HK-2 (cell line): ENCODE data around the gene ZNF609.
"Not testable (repeated sequence)": the region's sequence is repeated elsewhere in the genome, so short reads cannot be mapped to it uniquely, and the experiment has no call there.

ENCODE experiments used
- DNase-seq: peaks from one replicate; pipeline ENCODE4 v3.0.0-alpha.2; 2018; ENCODE audit not compliant: unreplicated experiment

The ZNF609 gene

DNA sequence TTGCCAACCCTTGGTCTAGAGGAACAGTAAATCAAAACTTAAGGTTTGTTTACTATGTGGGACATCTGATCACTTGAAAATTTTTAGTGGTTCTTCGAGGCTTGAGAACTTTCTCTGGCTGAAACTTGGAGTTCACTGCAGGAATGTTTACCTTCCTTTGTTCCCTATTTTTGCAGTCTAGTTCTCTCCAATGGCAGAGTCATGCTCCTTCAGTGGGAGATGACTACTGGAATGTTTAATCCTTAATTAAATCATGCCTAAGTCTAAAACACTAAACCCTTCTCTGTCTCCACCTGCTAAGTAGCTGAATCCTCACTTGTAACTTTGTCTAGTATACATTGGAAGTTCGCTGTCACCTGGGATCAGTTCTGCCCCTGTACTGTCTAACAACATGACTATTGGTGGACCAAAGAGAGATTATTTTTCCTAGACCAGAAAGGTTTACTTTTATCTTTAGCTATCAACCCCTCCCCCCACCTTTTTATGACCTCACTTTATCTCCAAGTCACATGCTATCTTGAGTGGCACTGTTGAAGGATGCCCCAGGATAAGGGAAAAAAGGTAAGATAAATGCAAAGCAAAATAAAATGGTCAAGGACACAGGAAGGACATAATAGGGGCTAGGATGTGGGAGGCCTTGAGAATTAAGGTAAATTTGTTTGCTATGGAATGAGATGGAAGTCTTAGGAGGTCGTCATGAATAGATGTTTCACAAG, 1.2 kb upstream of the ZNF609 start:
- DNase-seq = no peak

DNA sequence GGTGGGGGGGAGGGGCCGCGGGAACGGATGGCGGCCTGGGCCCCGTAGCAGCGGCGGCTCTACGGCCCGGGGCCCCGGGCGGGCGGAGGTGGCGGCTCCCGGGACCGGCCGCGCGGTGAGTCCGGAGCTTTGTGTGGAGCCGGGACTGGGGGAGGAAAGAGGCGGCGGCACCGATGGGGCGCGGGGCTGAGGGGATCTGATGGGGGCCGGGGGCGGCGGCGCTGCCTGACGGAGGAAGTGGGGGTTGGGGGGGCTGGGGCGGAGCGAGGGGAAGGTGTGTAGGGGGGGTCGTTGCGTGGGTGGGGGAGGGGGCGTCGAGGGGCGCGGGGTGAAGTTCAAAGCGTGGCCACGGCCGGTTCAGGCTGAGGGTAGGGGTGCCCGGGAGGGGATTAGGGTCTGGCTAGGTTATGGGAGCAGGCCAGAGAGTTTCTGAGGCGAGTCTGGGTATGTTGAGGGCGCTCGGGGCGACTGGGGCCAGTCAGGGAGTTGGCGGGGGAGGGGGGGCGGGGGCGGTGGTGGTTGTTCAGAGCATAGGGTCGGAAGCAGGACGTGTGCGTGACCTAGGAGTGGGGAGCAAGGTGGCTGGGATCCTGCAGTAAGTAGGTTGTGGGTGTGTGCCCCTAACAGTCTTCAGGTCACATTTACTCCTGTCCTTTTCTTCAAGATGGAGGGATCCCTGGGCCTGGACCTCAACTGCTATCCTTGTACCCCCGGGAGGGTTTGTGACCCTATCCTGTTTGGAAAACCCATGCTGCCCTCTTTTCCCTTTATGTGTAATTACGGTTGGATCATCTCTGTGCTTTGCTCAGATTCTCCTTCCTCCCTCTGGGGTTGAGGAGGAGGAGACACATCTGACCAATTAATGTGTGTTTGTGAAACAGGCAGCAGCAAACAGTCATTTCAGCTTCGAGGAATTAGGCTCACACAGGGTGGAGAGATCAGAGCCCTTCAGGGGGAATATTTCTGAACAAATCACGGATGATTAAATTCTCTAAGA, 644 bp downstream of the ZNF609 start:
- DNase-seq = peak; percentile 27

DNA sequence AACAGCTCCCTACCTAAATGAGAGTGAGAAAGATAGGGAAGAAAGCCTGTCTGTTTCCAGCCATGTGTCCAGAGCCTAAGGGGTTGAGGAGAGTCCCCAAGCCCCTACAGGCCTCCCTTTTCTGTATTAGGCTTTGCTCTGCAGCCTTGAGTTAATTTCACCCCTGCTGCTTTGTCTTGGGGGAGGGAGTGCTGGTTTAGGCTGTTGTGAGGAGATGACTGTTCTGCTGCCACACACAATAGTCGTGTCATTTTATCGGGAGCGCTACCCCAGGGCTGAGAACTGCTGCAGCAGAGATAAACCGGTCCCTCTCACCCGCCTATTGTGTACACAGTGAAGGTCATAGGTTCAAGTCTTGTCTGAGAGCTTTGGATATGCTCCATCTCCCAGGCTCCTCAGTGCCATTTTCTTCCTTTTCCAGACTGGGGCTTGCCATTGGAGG, 1.4 kb downstream of the ZNF609 start:
- DNase-seq = no peak

DNA sequence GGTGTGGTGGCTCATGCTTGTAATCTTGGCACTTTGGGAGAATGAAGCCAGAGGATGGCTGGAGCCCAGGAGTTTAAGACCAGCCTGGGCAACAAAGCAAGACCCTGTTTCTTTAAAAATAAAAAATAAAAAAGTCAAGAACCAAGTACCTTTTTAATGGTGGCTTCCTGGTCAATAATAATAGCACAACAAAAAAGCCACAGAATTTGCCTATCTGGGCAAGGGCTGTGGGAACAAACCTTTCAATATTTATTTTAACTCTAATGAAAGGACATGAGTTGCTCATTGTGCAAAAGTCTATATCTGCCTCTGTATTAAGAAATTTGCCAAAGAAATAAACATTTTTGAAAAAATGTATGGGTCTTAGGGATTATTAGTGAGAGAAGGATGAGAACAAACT, 2.1 kb downstream of the ZNF609 start:
- DNase-seq = no peak

- no peak for DNase-seq
Observed at GRCh38 chr15:64464276-64465005, 4.1 kb downstream of the ZNF609 start.

- DNase-seq = no peak
Observed at GRCh38 chr15:64466408-64467141, 6.2 kb downstream of the ZNF609 start.

GRCh38 chr15:64472161-64472560, 11.8 kb downstream of the ZNF609 start:
- no peak for DNase-seq

DNA sequence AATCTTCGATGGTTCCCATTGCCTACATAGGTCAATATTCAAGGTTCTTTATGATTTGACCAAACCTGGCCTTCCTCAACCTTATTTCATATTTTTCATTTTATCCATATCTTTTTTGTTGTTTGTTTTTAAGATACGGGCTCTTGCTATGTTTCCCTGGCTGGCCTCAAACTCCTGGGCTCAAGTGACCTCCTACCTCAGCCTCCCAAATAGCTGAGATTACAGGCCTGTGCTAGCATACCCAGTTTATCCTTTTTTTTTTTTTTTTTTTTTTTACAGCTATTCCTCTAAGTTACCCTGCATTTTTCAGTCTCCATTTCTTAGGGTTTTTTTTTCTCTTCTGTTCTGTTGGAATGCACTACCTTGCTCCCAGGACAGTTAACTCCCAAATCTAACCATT, 14.5 kb downstream of the ZNF609 start:
- DNase-seq = no peak

DNA sequence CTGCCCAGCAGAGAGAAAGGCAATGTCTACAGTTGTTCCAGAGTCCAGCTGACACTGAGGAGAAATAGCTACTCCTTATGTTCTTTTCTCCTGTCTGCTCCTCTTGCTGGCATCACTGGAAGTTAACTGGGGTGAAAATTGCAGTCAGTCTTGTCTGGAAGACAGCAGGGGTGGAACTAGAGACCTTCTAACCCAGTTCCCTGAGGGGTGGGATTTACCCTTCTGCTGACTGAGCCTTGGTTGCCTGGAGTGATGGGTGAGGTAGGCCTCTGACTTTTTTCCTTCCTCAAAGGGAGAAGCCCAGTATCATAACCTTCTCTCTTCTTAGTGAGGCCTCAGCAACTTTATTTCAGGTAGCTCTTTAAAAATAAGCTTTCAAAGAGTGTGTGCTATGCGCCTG, 16.2 kb downstream of the ZNF609 start:
- DNase-seq = no peak

- DNase-seq = no peak
Observed at GRCh38 chr15:64478863-64479262, 18.5 kb downstream of the ZNF609 start.

DNA sequence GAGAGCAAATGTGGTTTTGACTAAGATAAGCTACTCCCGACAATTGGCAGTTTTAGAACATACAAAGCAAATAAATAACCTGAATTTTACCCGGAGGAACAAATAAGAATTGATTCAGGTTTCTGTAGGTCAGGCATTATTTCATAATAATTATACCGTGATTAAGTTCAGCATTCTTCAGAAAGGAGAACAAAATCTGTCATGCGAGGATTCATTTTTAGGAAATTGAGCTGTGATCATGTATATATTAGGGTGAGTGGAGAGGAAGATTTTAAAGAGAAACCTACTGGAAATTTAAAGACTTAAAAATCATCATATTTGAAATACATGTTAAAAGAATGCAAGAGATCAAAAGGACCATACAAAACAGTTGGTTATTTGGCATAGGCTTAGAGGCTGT, 20.5 kb downstream of the ZNF609 start:
- no peak for DNase-seq

- no peak for DNase-seq
Observed at GRCh38 chr15:64483749-64484148, 23.4 kb downstream of the ZNF609 start.

- DNase-seq = no peak
Observed at GRCh38 chr15:64485796-64486195, 25.4 kb downstream of the ZNF609 start.

DNA sequence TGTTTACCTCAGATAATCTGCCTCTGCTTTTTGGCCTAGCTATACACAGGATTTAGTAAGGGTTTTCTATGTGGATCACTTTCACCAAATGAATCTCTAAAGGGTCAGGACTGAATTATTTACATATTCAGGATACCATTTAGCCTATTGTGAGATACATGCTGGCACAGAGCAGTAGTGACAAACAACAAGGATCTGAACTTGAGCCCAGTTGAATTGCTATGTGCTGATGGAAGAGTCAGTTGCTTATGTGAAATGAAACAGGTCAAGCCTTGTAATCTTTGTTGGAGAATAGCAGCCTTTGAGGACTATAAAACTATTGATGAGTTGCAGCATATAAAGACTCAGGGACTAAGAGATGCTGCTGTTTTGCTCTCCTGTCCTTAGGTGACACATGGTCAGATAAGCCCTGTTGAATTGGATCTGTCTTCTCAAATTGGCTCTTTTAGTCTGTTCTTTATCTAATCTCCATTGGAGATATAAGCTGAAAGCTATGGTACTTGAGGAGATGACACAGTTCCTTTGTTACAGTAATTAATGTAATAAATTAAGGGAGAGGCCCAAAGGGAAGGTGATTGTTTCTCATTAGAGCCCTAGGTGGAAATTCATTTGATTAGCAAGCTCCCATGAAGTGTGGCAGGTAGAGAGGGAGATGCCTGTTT, 30.4 kb downstream of the ZNF609 start:
- no peak for DNase-seq

- no peak for DNase-seq
Observed at GRCh38 chr15:64493641-64494040, 33.3 kb downstream of the ZNF609 start.

DNA sequence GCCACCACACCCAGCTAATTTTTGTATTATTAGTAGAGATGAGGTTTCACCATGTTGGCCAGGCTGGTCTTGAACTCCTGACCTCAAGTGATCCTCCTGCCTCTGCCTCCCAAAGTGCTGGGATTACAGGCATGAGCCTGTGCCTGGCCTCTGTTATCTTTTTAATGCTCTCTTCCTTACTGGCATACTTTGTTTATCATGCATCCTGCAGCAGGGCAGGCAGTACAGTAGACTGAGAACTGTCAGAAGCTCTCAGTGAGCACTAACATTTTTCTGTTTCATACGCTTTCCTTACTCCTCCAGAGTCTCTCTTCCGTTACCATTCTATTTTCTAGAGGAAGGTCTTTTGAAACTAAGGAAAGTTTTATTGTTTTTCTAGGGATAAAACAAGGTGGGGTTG, 35.6 kb downstream of the ZNF609 start:
- not testable (repeated sequence) for DNase-seq

GRCh38 chr15:64500695-64501395, 40.5 kb downstream of the ZNF609 start:
- no peak for DNase-seq

DNA sequence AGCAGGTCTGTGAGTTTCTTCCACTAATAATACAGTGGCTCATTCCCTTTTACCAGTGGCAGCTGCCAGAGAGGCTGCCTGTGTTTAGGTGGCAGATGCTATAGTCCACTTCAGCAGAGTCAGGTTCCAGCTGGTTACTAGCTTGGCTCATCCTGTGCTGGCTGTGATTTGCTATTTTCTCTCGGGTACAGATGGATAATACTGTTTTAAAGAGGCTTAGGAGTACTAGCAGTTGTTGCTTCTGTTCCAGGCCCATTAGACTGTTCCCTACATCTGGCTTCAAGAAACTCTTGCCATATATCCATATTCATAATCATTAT, 41.0 kb downstream of the ZNF609 start:
- no peak for DNase-seq

DNA sequence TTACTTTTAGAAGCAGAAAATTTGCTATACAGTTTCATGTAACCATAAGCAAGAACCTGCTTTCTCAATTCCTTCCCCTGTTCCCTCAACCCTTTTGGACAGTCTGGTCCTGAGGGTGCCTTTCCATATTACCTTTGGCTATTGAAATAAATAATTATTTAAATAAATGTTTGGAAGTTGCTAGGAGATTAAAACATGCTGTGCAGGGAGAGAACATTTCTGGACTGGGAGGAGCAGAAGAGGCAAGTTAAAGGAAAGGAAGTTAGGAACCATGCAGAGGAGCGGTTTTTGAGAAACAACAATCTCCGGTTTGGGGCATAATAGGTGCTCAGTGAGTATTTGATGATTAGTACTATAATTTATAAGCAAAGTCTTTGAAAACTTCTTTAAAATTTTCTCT, 41.8 kb downstream of the ZNF609 start:
- DNase-seq = no peak

GRCh38 chr15:64502551-64502950, 42.2 kb downstream of the ZNF609 start:
- DNase-seq = no peak

DNA sequence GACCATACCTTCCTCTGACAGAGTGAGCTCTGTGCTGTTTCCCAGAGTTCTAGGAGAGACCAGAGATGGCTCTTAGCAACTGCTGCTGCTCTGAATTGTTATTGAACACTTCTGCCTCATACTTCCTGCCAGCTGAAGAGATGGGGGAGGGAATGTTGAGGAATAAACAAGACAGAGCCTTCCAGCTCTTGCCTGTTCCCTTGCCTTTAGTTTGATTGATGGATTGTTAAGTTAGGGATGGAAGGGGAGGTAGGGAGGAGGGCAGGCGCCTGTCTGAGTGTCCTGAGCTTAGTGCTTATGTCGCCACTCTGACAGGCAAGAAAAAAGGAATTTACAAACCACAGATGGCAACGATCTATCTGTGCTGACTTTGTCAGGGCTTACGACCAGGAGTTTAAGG, 42.8 kb downstream of the ZNF609 start:
- no peak for DNase-seq
